PC-3 (cell line): ENCODE measurements around the gene VPS18. TPM values are rescaled to one million over a fixed set of nuclear protein-coding genes. Genes with fewer than 3 reads are reported as not detected.
A peak's percentile ranks its signal among the peaks of the same experiment; 100 is the strongest.

ENCODE experiments used
- ATAC-seq: fragments of 200-7000 bp; cut with Tn5 transposase; 2 replicates; pipeline ENCODE4 v1.9.1; 2020; ENCODE audit warnings: mild to moderate bottlenecking, moderate library complexity
- BruUV-seq: library from RNA; stranded (reverse); fragments of 400-500 nt; replicated peaks from 2 replicates; lab custom pipeline; 2021; lab: Mats Ljungman, UMichigan
- CTCF ChIA-PET: fragments of 300-600 bp; sonication (Branson Sonifier 250); formaldehyde crosslinking; loops from one replicate; lab custom pipeline; 2022; ENCODE audit warnings: antibody characterized with exemption; lab: Charles Lee
- POLR2A ChIA-PET: fragments of 300-600 bp; sonication (Branson Sonifier 250); formaldehyde crosslinking; loops from one replicate; lab custom pipeline; 2022; ENCODE audit warnings: antibody characterized with exemption; ENCODE audit not compliant: unreplicated experiment; lab: Charles Lee
- DNase-seq: peaks from one replicate; pipeline ENCODE4 v3.0.0-alpha.2; 2015
- H2AFZ ChIP-seq: fragments of 300-600 bp; sonication (generic); 2 replicates; pipeline ENCODE4 v1.6.0; 2016; ENCODE audit warnings: antibody characterized with exemption, low read length
- H3F3A ChIP-seq: fragments of 300-600 bp; sonication (generic); one replicate; pipeline ENCODE4 v1.6.0; 2017; ENCODE audit warnings: antibody characterized with exemption, low read length, control low read depth, mild to moderate bottlenecking; ENCODE audit not compliant: unreplicated experiment
- H3K27ac ChIP-seq: fragments of 300-600 bp; sonication (generic); 2 replicates; pipeline ENCODE4 v1.5.1; 2016; ENCODE audit warnings: mild to moderate bottlenecking, low read length
- H3K27me3 ChIP-seq: fragments of 300-600 bp; sonication (generic); 2 replicates; pipeline ENCODE4 v1.6.1; 2016; ENCODE audit warnings: low read length, mixed read lengths
- H3K36me3 ChIP-seq: fragments of 300-600 bp; sonication (generic); 2 replicates; pipeline ENCODE4 v1.6.1; 2016; ENCODE audit warnings: low read depth, mixed run types, low read length, mixed read lengths
- H3K4me1 ChIP-seq: fragments of 300-600 bp; sonication (generic); 2 replicates; pipeline ENCODE4 v1.5.1; 2016; ENCODE audit warnings: low read length; ENCODE audit not compliant: insufficient read depth
- H3K4me2 ChIP-seq: fragments of 300-600 bp; sonication (generic); 2 replicates; pipeline ENCODE4 v1.6.0; 2016; ENCODE audit warnings: low read length
- H3K4me3 ChIP-seq: fragments of 300-600 bp; sonication (generic); 2 replicates; pipeline ENCODE4 v1.5.1; 2016; ENCODE audit warnings: mild to moderate bottlenecking, low read length, mixed read lengths
- H3K79me2 ChIP-seq: fragments of 300-600 bp; sonication (generic); 2 replicates; pipeline ENCODE4 v1.6.1; 2017; ENCODE audit warnings: low read length, mixed read lengths
- H3K9ac ChIP-seq: fragments of 300-600 bp; sonication (generic); 2 replicates; pipeline ENCODE4 v1.6.0; 2016; ENCODE audit warnings: mild to moderate bottlenecking, low read length
- H3K9me2 ChIP-seq: fragments of 300-600 bp; sonication (generic); replicated peaks from 2 replicates; pipeline ENCODE4 v1.6.1; 2016; ENCODE audit warnings: mixed run types, low read length, mixed read lengths
- H3K9me3 ChIP-seq: fragments of 300-600 bp; sonication (generic); 2 replicates; pipeline ENCODE4 v1.6.1; 2016; ENCODE audit warnings: low read length, mixed read lengths
- H4K20me1 ChIP-seq: fragments of 300-600 bp; sonication (generic); 2 replicates; pipeline ENCODE4 v1.6.1; 2016; ENCODE audit warnings: low read length, mixed read lengths
- EZH2 ChIP-seq: fragments of 300-600 bp; sonication (generic); IDR thresholded peaks from one replicate; pipeline ENCODE4 v1.6.1; 2017; ENCODE audit warnings: antibody characterized with exemption, mild to moderate bottlenecking, low read length; ENCODE audit not compliant: unreplicated experiment
- EZH2phosphoT487 ChIP-seq: fragments of 300-600 bp; sonication (generic); IDR thresholded peaks from 2 replicates; pipeline ENCODE4 v1.6.1; 2018; ENCODE audit warnings: mild to moderate bottlenecking, antibody characterized with exemption, low read length, borderline replicate concordance
- intact Hi-C: fragments of 100-400 bp; cut with micrococcal nuclease; formaldehyde crosslinking; loops from 2 replicates; pipeline ENCODE4 v1.9.0; 2023
- total RNA-seq: library from RNA; depleted of rRNA; stranded (reverse); fragments of >200 nt; gene quantifications from 2 replicates; pipeline ENCODE4 v1.2.3, GENCODE V29; 2014
- TF ChIP-seq, protein P1 (sequence below): fragments of 300-600 bp; sonication (generic); conservative IDR thresholded peaks from 2 replicates; pipeline ENCODE4 v1.5.1; 2017; ENCODE audit warnings: antibody characterized with exemption, low read depth, mild to moderate bottlenecking, low read length

VPS18 gene
- total RNA-seq, 1 experiment from 2014 or later: 37.6 TPM

DNA sequence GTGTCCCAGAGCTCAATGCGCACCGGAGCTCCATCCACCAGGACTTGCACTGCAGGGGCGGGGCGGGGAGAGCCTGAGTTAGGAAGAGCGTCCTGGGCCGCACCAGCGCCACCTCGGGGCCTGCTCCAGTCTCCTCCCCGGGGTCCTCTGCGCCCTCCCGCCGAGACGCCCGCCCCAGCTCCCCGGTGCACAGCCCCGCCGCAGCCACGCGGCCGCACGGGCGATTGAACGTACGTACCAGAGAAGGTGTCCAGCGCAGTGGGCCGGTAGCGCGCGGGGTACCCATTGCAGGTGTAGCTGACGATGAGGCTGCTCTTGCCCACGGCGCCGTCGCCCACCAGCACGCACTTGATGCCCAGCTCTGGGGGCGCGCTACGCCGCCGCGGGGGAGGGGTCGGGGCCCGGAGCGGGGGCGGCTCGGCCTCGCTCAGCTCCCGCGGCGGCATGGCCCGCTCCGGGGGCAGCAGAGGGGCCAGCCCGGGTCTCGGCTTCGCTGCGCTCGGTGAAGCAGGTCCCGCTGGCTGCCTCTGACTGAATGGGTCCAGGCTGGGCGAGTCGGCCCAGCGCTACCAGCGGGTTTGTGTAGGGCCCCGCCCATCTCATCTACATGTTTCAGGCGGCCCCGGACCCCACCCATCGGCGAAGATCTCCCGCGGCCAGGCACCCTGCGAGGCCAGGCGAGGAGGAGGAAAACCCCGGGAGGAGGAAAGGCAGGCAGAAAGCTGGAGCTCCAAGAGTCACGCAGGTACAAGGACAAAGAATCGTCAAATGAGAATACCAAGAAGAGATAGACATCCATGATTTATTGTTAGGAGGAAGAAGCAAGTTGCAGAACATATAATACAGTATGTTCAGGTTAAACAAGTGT lies 20.3 kb upstream of the VPS18 start, which contains the start of gene RHOV:
RHOV (minus strand) TSS at position 541 of the 868 bp plus-strand sequence; CDS start at position 446, 95 bp downstream.
- peaks cover 36% of the 10 kb centered on the region for H3K4me1 ChIP-seq
- peak within 1 kb of the TSS; percentile 94 for H3K4me2 ChIP-seq
- H3K79me2 ChIP-seq: peaks cover 28% of the 10 kb centered on the region
- H3K36me3 ChIP-seq: 0 out of 2 replicates have a peak, but pooled peaks cover 3% of the 10 kb centered on the region
- ATAC-seq (peak; percentile 90), DNase-seq (peak; percentile 89)
- H3K9me2 ChIP-seq: no peaks in the 10 kb centered on the region
- peaks cover 6% of the 10 kb centered on the region; the same call in 1 of the 2 replicates for H4K20me1 ChIP-seq
- peak within 1 kb of the TSS; percentile 92 for H3K4me3 ChIP-seq
- no peaks in the 10 kb centered on the region for H3K9me3 ChIP-seq
- H3K9ac ChIP-seq: peak within 1 kb of the TSS; percentile 96
- no peaks in the 10 kb centered on the region for H3K27me3 ChIP-seq
- peak within 1 kb of the TSS; percentile 80 for H2AFZ ChIP-seq
- no peaks in the 10 kb centered on the region for H3F3A ChIP-seq
- CTCF ChIA-PET: interaction anchor here (0.6 to 3.0 kb wide), 13 partner anchors 8 to 305 kb away, joined by 3 to 59 read pairs (median 5); partner anchors contain the start of genes GCHFR, RPUSD2 and VPS18
- no TSS peak for BruUV-seq
- H3K27ac ChIP-seq: peak within 1 kb of the TSS; percentile 95
- intact Hi-C loops: no loop called here
- POLR2A ChIA-PET: interaction anchor here (0.6 to 0.9 kb wide), 7 partner anchors 12 to 309 kb away, joined by 3 to 6 read pairs (median 5); no protein-coding TSS in a partner anchor
- TF ChIP-seq, protein P1, sequence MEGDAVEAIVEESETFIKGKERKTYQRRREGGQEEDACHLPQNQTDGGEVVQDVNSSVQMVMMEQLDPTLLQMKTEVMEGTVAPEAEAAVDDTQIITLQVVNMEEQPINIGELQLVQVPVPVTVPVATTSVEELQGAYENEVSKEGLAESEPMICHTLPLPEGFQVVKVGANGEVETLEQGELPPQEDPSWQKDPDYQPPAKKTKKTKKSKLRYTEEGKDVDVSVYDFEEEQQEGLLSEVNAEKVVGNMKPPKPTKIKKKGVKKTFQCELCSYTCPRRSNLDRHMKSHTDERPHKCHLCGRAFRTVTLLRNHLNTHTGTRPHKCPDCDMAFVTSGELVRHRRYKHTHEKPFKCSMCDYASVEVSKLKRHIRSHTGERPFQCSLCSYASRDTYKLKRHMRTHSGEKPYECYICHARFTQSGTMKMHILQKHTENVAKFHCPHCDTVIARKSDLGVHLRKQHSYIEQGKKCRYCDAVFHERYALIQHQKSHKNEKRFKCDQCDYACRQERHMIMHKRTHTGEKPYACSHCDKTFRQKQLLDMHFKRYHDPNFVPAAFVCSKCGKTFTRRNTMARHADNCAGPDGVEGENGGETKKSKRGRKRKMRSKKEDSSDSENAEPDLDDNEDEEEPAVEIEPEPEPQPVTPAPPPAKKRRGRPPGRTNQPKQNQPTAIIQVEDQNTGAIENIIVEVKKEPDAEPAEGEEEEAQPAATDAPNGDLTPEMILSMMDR: peak; percentile 63
- TF ChIP-seq EZH2: no peak

DNA sequence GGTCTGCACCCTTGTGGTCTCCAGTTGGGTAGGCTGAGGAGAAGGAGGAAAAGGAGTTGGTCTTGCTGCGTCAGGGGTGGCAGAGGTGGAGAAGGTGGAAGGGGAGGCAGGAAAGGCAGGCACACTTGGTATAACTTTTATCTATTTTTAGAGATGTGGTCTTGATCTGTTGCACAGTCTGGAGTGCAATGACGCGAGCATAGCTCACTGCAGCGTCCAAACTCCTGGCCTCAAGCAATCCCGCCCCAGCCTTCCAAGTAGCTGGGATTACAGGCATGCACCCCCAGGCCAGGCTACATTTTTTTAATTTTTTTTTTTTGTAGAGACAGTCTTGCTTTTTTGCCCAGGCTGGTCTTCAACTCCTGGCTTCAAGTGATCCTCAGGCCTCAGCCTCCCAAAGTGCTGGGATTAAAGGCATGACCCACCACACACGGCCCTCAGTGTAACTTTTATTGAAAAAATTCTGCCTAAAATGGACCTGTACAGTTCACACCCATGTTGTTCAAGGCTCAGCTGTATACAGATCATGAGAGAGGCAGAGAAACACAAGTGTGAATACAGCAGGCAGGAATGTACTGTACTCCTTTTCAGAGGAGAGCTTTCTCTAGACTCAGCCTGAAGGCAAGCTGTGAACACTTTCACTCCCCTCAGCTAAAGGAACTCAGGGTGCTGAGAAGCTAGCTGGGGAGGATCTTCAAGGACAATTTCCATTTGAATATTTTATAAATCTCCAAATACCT lies 18.1 kb upstream of the VPS18 start:
- no peak overlapping the region for H3K9ac ChIP-seq
- BruUV-seq: no TSS peak
- no peaks in the 10 kb centered on the region for H3F3A ChIP-seq
- 0 out of 2 replicates have a peak, but pooled peaks cover 3% of the 10 kb centered on the region for H3K36me3 ChIP-seq
- H3K4me2 ChIP-seq: no peak overlapping the region
- no peak for DNase-seq
- peak overlapping the region; percentile 32; the same call in 1 of the 2 replicates for H3K27ac ChIP-seq
- peaks cover 26% of the 10 kb centered on the region for H3K79me2 ChIP-seq
- intact Hi-C loops: no loop called here
- no peak overlapping the region for H3K4me3 ChIP-seq
- H3K4me1 ChIP-seq: peaks cover 42% of the 10 kb centered on the region
- H3K9me3 ChIP-seq: no peaks in the 10 kb centered on the region
- H2AFZ ChIP-seq: no peak overlapping the region
- TF ChIP-seq EZH2phosphoT487 (no peak), EZH2 (no peak)
- TF ChIP-seq, protein P1: no peak
- H4K20me1 ChIP-seq: peaks cover 6% of the 10 kb centered on the region; the same call in 1 of the 2 replicates
- ATAC-seq: no peak
- POLR2A ChIA-PET: interaction anchor here (0.5 kb wide), 1 partner anchor 153 kb away, joined by 5 read pairs; no protein-coding TSS in a partner anchor
- CTCF ChIA-PET: no interaction called here
- H3K27me3 ChIP-seq: no peaks in the 10 kb centered on the region
- H3K9me2 ChIP-seq: no peaks in the 10 kb centered on the region
